ENCODE results near the gene OR2AG2. TPM values are rescaled to one million over a fixed set of nuclear protein-coding genes. Genes with fewer than 3 reads are reported as not detected.

The OR2AG2 gene
- total RNA-seq, 4 donors from 2014 or later = 0.18 to 1.2 (median 0.85) TPM; not detected in 1

GRCh38 chr11:6799402-6799801 lies 27.6 kb upstream of the OR2AG2 start, which contains the start of gene OR6A2:
Gene OR6A2, minus strand, starts transcription at chr11:6799689. Its CDS starts 3,981 bp downstream, at chr11:6795708.
- Histone ChIP-seq H3K27me3 (no peaks in the 10 kb centered on the region), H3K27ac (no peak within 1 kb of the TSS), H3K36me3 (no peaks in the 10 kb centered on the region), H3K4me1 (no peaks in the 10 kb centered on the region), H3K4me3 (no peak within 1 kb of the TSS), H3K9me3 (no peaks in the 10 kb centered on the region)
- no peak for DNase-seq
- no peak for TF ChIP-seq POLR2A (IDR thresholded peaks at IDR 0.05)
- TF ChIP-seq CTCF (IDR thresholded peaks at IDR 0.05) = no peak

- Histone ChIP-seq H3K27ac (no peak overlapping the region), H3K4me1 (no peaks in the 10 kb centered on the region), H3K4me3 (no peak overlapping the region), H3K27me3 (no peaks in the 10 kb centered on the region), H3K36me3 (no peaks in the 10 kb centered on the region), H3K9me3 (no peaks in the 10 kb centered on the region)
- TF ChIP-seq CTCF (IDR thresholded peaks at IDR 0.05) (no peak), POLR2A (IDR thresholded peaks at IDR 0.05) (no peak)
- no peak for DNase-seq
Measured at GRCh38 chr11:6794639-6795038, 22.9 kb upstream of the OR2AG2 start.

GRCh38 chr11:6790546-6790945 lies 18.8 kb upstream of the OR2AG2 start:
- Histone ChIP-seq H3K27me3 (no peaks in the 10 kb centered on the region), H3K36me3 (no peaks in the 10 kb centered on the region), H3K27ac (no peak overlapping the region), H3K4me3 (no peak overlapping the region), H3K9me3 (no peaks in the 10 kb centered on the region), H3K4me1 (no peaks in the 10 kb centered on the region)
- DNase-seq = no peak
- TF ChIP-seq POLR2A (IDR thresholded peaks at IDR 0.05) (no peak), CTCF (IDR thresholded peaks at IDR 0.05) (no peak)

GRCh38 chr11:6782720-6783119 lies 10.9 kb upstream of the OR2AG2 start, which contains the start of gene OR2AG1:
Gene OR2AG1, plus strand, starts transcription at chr11:6783020. Its CDS starts 2,018 bp downstream, at chr11:6785038.
- Histone ChIP-seq H3K27ac (no peak within 1 kb of the TSS), H3K27me3 (no peaks in the 10 kb centered on the region), H3K4me3 (no peak within 1 kb of the TSS), H3K36me3 (no peaks in the 10 kb centered on the region), H3K4me1 (no peaks in the 10 kb centered on the region), H3K9me3 (no peaks in the 10 kb centered on the region)
- TF ChIP-seq POLR2A (IDR thresholded peaks at IDR 0.05) = no peak
- no peak for TF ChIP-seq CTCF (IDR thresholded peaks at IDR 0.05)
- DNase-seq = no peak

GRCh38 chr11:6780829-6781228 lies 9.1 kb upstream of the OR2AG2 start:
- no peaks in the 10 kb centered on the region for H3K4me1 ChIP-seq
- H3K9me3 ChIP-seq = no peaks in the 10 kb centered on the region
- H3K4me3 ChIP-seq = no peak overlapping the region
- no peak overlapping the region for H3K27ac ChIP-seq
- TF ChIP-seq POLR2A (IDR thresholded peaks at IDR 0.05) = no peak
- no peak for TF ChIP-seq CTCF (IDR thresholded peaks at IDR 0.05)
- no peaks in the 10 kb centered on the region for H3K36me3 ChIP-seq
- H3K27me3 ChIP-seq = no peaks in the 10 kb centered on the region
- DNase-seq = no peak

GRCh38 chr11:6778518-6778917 lies 6.7 kb upstream of the OR2AG2 start:
- H3K36me3 ChIP-seq = no peaks in the 10 kb centered on the region
- no peaks in the 10 kb centered on the region for H3K27me3 ChIP-seq
- no peak overlapping the region for H3K4me3 ChIP-seq
- no peak overlapping the region for H3K27ac ChIP-seq
- no peaks in the 10 kb centered on the region for H3K4me1 ChIP-seq
- H3K9me3 ChIP-seq = no peaks in the 10 kb centered on the region
- no peak for TF ChIP-seq POLR2A (IDR thresholded peaks at IDR 0.05)
- TF ChIP-seq CTCF (IDR thresholded peaks at IDR 0.05) = no peak
- DNase-seq = no peak
